LNCaP clone FGC (cell line): Measurements from ENCODE around the gene ETV3L.

ENCODE experiments used
- DNase-seq: peaks from one replicate; pipeline ENCODE4 v3.0.0-alpha.2; 2011; ENCODE audit warnings: low read depth
- H3K4me3 ChIP-seq: 2 replicates; pipeline ENCODE4 v1.5.1; 2011; ENCODE audit warnings: mild to moderate bottlenecking, low read depth, low read length, control low read depth
- CTCF ChIP-seq: IDR thresholded peaks from 2 replicates; pipeline ENCODE4 v1.5.1; 2012; ENCODE audit warnings: mild to moderate bottlenecking; ENCODE audit not compliant: control insufficient read depth, insufficient read depth; ENCODE audit errors: extremely low read depth

Gene ETV3L

GRCh38 chr1:157142201-157142600, 42.6 kb upstream of the ETV3L start:
- no peak for DNase-seq
- H3K4me3 ChIP-seq: no peak overlapping the region
- TF ChIP-seq CTCF: no peak

GRCh38 chr1:157141212-157141855, 41.7 kb upstream of the ETV3L start:
- no peak for DNase-seq
- TF ChIP-seq CTCF: no peak

GRCh38 chr1:157140063-157140588, 40.5 kb upstream of the ETV3L start:
- no peak for TF ChIP-seq CTCF
- H3K4me3 ChIP-seq: no peak overlapping the region
- no peak for DNase-seq

More at GRCh38 chr1:157141212-157141855, 41.7 kb upstream of the ETV3L start:
- no peak overlapping the region for H3K4me3 ChIP-seq

DNA sequence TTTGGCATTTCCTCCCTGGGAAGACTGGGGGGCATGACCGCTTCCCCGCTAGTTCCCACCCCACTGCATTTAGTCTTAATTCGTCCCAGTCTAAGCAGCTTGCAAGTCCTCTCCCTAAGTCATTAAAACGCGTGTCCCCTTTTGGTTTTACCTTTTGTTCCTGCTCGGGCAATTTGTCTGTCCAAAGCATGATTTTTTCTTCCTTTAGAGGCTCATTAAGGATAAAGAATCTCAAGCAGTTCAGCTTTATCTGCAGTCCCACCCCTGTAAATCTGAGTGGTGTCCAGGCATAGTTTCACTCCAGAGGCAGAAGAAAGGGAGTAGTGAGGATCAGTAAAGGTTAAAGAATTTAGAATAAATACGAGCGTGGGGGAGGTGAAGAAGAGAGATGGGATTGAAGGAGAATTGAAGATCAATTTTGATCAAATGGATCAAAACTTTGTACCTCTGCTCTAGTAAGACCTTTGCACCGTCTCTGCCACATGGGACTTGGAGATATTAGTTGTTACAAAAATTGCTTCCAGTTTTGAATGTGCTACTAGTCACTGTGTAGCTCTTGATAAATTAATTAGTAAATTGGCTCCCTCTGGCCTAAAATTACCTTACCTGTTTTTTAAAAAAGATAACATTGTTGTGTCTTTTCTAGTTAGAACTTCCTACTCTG, 39.6 kb upstream of the ETV3L start:
- peak overlapping the region; percentile 94 for H3K4me3 ChIP-seq
- no peak for DNase-seq
- no peak for TF ChIP-seq CTCF

GRCh38 chr1:157138220-157139051, 38.8 kb upstream of the ETV3L start, which contains the start of gene ETV3:
ETV3 (minus strand) TSS chr1:157138395; CDS start chr1:157136352, 2,043 bp downstream.
- H3K4me3 ChIP-seq: peak within 1 kb of the TSS; percentile 94
- no peak for TF ChIP-seq CTCF

GRCh38 chr1:157137408-157138219, 38.0 kb upstream of the ETV3L start:
- DNase-seq: no peak
- peak overlapping the region; percentile 94 for H3K4me3 ChIP-seq
- no peak for TF ChIP-seq CTCF

More at GRCh38 chr1:157138220-157139051, 38.8 kb upstream of the ETV3L start, which contains the start of gene ETV3:
- peak; percentile 79 for DNase-seq
